Measurements from ENCODE around the gene ACTRT2.

ACTRT2 gene

DNA sequence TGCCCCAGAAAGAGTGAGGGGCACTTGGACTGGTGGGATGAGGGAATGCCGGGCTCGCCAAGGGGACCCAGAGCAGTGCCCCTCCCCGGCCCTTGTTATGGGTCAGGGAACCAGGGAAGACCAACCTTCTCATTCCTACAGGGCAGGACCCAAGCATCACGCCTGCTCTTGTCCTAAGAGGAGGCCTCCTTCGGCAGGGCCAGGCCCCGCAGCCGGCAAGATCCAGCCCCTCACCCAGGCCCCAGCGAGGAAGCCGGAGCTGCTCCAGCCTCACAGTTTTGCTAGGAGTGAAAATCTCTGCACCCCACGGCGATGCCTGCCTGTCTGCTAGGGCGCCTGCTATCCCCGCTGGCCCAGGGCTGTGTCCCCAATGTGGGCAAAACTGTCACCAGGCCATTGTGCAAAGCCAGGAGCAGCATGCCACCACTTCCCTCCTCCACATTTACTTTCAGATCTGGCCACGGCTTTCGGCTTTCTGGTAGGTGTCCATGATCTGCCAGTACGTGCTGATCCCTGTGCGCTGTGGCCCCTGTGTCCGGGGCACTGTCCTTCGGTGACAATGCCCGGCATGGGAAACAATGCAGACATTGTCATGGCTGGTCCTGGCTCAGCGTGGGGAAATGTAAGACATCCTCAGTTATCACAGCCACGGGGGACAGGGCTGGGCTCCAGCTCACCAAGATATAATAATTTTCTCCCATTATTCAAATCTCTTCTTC is 9.6 kb downstream of the ACTRT2 start:
- Histone ChIP-seq H3K27ac (no peak overlapping the region), H3K4me3 (no peak overlapping the region)
- no peak for TF ChIP-seq CTCF (IDR thresholded peaks at IDR 0.05)
- no peak for DNase-seq (ENCODE audit: low spot score)

DNA sequence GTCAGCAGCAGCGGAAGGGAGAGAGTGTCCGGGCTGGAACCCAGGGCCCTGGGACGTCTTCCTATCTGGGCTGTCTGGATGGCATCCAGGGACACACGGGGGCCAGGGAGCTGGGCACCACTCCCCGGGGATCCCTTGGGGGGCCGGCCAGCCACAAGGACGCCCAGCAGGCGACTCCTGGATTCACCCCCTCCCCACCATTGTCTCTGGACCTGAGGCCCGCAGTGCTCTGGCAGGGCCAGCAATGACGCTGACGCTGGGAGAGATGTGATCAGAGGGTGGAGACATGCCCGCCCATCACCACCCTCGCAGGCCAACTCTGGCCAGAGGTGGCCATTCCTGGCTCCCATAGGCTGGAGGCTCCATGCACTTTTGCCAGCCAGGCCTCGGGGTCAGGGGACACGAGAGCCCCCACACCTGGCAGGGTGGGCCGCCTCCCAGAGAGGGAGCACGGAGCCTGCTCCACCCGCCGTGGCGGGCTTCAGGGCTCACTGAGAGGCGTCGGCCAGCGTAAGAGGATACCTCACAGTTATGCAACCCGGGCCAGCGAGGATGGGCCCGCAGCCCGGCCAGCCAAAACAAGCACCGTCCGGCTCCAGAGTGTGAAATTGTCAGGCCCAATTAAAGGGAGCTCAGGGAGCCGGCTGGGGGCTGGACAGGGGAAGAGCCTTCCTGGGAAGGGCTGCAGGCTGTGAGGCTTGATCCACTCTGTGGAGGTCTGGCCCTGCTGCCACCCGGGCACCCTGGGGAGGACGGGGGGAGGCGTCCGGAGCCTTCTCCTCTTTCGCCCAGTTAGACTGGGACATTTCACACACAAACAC is 10.3 kb downstream of the ACTRT2 start:
- TF ChIP-seq CTCF (IDR thresholded peaks at IDR 0.05), result no peak
- H3K4me3 ChIP-seq, result no peak overlapping the region
- no peak overlapping the region for H3K27ac ChIP-seq
- DNase-seq (ENCODE audit: low spot score), result no peak

GRCh38 chr1:3032371-3033039 is 11.2 kb downstream of the ACTRT2 start:
- no peak for DNase-seq (ENCODE audit: low spot score)
- Histone ChIP-seq H3K27ac (no peak overlapping the region), H3K4me3 (no peak overlapping the region)
- TF ChIP-seq CTCF (IDR thresholded peaks at IDR 0.05), result no peak

GRCh38 chr1:3033040-3033789 is 11.9 kb downstream of the ACTRT2 start:
- H3K27ac ChIP-seq, result no peak overlapping the region
- no peak for TF ChIP-seq CTCF (IDR thresholded peaks at IDR 0.05)
- no peak for DNase-seq (ENCODE audit: low spot score)

DNA sequence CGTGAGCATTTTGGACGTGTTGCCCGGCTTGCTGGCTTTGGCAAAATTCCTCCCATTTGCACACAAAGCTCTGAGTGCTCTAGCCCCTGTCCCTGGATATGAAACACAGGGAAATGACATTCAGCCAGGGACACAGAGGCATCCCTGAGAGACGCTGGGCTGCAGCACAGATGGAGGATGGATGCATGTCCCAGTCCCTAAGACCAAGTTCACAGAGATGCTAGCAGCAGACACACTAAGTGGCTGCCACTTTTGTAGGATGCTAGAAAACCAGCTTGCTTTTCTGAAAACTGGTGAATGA is 12.5 kb downstream of the ACTRT2 start:
- no peak for TF ChIP-seq CTCF (IDR thresholded peaks at IDR 0.05)
- no peak overlapping the region for H3K27ac ChIP-seq
- no peak overlapping the region for H3K4me3 ChIP-seq
- DNase-seq (ENCODE audit: low spot score), result no peak

More at GRCh38 chr1:3033040-3033789, 11.9 kb downstream of the ACTRT2 start:
- no peak overlapping the region for H3K4me3 ChIP-seq

DNA sequence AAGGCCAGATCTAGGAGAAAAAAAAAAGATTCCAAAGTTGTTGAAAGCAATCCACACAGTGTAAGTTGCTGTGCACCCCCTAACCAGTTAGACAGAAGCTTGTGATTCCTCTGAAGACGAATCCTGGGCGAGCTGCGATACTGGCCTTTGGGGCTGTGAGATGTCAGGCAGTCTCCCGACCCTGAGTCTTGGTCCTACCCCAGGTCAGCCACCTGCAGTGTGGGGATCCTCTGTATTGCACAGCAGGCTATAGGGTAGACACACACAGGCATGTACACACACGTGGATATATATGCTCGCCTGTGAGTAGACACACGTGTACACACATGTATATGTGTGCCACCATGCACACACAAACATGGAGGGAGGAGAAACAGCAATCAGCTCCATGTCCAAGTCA is 12.9 kb downstream of the ACTRT2 start:
- no peak overlapping the region for H3K27ac ChIP-seq
- H3K4me3 ChIP-seq, result no peak overlapping the region
- no peak for TF ChIP-seq CTCF (IDR thresholded peaks at IDR 0.05)
- no peak for DNase-seq (ENCODE audit: low spot score)
